NOMO-1 (cell line): Measurements from ENCODE around the gene LRP11.
"Not testable (repeated sequence)": the region's sequence is repeated elsewhere in the genome, so short reads cannot be mapped to it uniquely, and the experiment has no call there.

ENCODE experiments used
- DNase-seq, 2 experiments: peaks; one replicate each; lab custom pipeline; 2025; ENCODE audit not compliant: unreplicated experiment in 2 of 2; lab: John Stamatoyannopoulos, UW

LRP11 gene

DNA sequence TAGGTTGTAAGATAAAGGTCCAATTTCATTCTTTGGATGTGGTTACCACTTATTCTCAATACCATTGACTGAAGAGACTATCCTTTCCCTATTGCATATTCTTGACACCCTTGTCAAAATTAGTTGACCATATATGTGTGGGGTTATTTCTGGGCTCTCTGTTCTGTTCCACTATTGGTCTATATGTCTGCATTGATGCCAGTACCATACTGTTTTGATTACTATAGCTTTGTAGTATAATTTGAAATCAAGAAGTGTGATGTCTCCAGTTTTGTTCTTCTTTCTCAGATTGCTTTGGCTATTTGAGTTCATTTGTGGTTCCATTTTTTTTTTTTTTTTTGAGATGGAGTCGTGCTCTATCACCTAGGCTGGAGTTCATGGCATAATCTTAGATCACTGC lies 8.1 kb upstream of the LRP11 start:
- no peak for DNase-seq

DNA sequence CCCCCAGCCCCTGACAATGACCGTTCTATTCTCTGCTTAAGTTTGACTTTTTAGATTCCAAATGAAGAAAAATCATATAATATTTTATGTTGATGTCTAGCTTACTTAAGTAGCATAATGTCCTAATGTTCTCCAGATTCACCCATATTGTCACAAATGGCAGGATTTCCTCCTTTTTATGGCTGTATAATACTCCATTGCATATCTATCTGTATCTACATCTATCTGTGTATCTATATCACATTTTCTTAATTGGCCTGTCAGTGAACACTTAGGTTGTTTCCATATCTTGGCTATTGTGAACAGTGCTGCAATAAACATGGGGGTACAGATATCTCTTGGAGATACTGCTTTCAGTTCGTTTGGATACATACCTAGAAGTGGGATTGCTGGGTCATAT lies 7.0 kb upstream of the LRP11 start:
- no peak for DNase-seq

DNA sequence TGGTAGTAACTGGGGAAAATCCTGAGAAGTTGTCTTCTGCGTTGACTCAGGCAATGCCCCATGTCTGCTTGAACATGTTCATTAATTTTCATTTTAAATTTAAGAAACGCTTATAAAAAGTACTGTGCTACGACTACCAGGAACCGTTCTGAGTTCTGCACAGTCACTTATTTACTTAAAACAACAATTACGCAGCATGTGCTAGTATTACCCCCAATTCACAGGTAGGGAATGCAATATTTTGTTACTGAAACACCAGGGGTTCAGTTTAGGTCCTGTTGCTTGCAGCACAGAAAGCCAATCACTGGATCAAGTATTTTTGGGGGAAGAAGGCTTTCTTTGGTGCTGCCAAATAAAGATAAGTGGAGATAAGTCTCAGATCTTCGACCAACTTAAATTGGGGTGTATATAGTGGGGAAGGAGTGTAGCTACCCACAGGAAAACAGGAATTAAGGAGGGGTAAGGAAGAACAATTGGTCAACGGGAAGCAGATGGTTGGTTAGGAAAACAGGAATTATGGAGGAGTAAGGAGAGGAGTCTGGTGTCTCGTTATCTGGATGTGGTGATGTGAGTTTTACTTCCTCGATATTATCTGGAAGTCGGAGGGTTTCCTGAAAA lies 5.2 kb upstream of the LRP11 start:
- no peak for DNase-seq

DNA sequence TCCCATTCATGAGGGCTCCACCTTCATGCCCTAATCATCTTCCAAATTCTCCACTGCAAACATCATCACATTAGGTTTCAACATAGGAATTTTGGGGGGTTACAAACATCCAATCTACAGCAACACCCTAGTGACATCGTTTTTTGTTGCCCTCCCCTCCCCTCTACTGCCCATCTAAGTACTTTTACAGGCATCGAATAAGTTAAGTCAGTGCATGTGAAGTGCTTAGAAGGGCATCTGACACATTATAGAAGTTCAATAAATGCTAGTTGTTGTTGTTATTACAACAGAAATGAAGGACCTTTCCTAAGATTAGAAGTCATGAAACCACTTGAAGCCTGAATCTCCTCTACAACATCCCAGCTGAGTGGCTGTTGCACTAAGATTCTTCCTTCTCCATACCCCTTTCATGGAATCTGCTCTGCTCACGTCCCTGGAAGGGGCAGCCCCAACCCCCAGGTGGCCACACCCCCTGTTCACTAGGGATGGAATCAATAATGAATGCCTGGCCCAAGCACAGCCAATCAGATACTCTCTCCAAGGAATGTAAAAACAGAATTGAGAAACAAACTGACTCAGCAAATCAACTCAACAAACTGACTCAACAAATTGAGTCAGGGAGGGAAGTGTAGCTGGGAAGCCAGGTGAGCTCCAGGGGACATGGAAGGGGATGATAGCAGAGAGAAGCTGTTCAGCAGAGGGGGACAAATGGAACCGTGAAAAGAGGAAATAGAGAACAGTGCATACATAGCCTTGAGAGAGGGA lies 3.9 kb upstream of the LRP11 start:
- DNase-seq, result peak; percentile 2

DNA sequence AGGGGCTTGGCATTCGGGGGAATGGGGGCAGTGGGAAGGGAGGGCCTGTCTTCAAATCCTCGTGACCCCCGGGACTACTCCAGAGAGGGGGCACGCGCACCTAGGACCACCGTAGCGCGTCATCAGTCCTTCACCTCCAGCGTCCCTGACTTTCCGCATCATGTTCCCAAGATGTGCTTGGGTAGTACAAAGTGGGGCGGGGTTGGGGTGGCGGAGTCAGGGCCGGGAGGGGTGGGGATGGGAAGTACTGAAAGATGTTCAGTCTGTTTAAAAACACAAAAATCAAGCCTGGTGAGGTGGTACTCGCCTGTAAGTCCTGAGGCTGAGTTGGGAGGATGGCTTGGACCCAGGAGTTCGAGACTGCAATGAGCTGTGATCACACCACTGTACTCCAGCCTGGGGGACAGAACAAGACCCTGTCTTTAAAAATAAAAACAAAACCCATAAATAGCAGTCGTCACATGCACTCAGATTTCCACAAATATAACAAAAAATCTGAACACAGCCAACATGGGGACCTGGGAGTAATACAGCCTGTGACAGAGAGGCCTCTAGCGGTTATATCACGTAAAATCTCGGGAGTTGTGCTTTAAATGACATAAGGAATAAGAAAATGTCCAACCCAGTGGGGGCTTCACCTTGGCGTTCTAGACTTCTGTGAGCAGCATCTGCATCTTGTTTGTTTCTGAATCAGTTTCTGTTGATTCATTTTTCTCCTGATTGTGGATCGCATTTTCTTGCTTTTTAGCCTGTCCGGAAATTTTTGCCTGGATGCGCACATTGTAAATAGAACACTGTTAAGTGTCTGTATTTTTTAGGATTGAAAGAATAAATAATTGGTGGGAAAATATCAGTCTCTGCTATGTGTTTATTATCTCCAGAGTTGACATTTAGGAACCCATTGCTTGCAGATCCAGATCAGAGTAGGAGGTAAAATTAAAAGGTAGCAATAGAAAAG lies 698 bp upstream of the LRP11 start:
- DNase-seq, result peak; percentile 56 to 65

DNA sequence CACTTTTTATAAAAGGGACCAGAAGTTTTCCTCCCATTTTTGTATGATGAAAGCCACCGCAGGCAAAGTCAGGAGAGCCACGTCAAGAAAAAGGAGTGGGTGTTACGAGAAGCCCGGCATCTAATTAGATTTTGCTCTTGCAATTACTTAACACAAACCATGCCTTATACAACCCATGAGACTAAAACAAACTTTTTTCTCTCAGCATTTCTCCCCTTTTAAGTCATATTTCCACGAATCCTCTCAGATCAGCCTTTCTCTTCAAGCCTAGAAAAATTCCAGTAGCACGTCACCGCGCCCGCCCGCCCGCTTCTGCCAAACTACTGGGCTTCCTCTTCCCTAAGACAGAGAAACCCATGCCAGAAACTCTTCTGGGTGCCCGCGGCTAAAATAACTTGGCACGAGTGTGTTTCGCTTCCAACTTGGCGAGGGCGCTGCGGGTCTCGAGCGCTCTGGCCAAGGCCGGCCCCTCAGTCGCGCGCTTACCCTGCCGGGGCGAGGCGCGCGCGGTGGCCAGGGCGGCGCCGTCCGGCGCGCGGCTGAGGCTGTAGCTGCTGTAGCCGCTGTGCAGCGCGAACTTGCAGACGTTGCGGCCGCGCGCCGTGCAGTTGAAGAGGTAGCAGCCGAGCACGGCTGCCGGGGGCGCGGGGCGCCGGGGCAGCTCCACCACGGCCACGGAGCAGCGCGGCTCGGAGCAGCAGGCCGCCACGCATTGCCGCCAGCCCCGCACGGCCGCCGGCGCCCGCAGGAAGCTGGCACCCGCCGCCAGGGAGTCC lies 1.0 kb downstream of the LRP11 start:
- peak; percentile 45 to 66 for DNase-seq

DNA sequence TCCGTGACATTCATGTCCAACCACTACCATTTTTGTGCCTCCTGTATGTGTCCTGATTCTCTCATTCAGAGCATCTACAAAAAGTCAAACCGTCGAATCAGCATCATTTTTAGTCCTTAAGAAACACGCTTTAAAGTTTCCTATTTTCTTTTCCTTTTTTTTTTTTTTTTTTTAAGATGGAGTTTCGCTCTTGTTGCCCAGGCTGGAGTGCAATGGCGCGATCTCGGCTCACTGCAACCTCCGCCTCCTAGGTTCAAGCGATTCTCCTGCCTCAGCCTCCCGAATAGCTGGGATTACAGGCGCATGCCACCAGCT lies 1.8 kb downstream of the LRP11 start:
- DNase-seq, result not testable (repeated sequence)

DNA sequence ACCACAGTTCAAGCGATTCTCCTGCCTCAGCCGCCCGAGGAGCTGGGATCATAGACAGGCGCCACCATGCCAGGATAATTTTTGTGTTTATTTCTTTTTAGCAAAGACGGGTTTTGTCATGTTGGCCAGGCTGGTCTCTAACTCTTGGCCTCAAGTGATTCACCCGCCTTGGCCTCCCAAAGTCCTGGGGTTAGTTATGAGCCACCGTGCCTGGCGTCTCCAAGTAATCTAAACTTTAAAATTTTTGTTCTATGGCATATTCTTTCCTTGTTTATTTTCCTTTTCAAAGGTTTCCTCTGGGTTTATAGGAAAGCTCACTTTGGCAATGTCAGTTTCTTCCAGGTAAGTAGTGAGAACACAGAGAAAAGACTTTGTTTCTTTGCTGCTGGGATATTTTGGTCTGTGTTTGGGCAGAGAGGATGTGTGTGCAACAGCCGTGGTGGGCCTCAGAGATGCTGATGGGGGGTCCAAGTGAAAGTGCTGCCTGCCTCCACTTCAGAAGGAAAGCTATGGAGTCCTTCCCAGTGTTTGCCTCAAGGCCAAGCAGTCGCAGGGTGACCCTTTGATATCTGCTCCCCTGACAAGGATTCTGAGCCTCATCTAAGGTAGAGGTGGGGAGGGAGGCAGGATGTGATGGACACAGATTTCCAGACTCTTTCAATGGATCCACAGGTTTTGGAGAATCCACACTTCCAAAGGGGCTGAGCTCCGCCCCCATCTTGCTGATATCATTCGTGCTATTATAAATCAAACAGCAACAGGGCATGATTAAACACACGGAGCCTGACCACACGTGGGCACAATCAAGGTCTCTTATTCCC lies 2.3 kb downstream of the LRP11 start:
- DNase-seq, result no peak

DNA sequence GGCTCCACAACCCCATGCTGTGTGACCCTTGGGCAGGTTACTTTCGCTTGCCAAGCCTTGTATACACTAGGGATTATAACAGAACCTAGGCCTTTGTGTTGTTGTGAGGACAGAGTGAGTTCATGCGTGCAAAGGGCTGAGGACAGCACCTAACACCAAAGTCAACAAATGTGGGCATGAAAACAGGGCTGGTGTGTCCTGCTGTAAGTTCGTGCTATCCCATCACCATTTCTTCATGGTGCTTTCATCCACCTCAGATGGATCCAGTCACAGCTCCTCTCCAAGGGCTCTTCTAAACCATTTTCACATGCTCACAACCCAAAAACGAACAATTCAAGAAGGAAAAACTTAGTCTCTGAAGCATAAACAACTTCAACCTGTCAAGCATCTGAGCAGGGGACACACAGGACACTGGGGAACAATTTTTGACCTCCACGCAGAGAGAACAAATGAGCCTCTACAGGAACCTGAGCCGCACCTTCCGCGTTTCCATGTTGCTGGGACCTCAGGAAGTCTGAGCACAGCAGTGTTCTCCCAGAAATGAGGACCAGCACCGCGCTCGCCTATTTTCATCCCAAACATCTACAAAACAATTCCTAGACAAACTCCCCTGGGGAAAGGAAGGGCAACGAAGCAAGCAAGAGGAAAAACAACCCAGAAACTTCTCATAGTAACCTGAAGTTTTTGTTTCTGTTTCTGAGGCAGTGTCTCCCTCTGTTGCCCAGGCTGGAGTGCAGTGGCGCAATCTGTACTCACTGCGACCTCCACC lies 3.1 kb downstream of the LRP11 start:
- DNase-seq, result peak in 1 of 2 experiments; percentile 8

DNA sequence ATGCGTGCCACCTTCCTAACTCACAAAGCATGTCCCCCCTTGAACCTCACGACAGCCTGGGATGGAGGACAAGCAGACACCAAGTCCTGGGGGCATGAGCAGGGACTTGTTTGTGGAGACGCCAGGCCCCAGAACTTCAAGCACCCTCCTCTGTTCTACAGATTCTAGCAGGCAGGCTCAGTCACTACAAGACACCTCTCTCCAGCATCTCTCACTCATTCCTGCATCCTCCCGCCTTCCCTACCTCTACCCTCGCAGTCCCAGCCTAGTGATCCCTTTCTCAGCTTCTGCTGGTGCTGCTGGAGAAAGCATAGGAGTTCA lies 3.7 kb downstream of the LRP11 start:
- DNase-seq, result no peak

DNA sequence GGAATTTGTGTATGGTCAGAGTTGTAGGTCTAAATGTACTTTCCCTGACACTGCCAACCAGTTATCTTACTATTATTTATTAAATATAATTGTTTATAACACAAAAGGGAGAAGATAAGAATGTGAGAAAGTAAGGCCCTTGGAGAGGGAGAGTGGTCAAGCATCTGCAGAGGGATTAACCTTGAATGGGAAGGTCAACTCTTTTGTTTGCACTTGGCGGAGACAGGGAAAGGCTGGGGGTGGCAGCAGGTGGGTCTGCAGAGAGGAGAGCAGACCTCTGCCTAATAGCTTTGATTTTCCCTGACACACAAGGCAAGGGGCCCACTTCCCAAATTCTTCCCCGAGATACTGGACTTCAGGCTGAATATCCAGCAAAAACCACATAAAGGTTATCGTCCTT lies 4.2 kb downstream of the LRP11 start:
- no peak for DNase-seq

DNA sequence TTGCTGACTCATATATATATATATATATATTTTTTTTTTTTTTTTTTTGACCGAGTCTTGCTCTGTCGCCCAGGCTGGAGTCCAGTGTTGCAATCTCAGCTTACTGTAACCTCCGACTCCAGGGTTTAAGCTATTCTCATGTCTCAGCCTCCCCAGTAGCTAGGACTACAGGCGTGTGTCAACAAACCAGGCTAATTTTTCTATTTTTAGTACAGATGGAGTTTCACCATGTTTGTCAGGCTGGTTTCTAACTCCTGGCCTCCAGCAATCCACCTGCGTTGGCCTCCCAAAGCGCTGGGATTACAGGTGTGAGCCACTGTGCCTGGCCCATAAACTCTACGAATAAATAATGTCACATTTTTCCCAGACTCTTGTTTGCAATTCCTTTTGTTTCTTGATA lies 4.8 kb downstream of the LRP11 start:
- no peak for DNase-seq

DNA sequence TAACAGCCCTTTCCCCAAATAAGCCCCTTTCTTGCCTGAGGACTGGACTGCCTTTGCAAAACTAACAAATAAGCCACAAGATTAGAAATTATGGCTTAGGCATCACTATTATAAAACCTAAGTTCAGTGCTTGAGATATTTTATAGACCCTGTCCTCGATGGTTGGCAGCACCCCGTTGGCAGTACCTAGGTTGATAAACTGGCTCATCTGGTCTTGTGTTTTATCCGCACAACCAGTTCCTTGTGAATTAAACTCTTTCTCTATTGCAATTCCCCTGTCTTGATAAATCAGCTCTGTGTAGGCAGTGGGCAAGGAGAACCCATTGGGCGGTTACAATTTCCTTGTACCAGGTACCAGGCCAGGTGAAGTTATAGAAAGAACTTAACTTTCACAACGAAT lies 6.6 kb downstream of the LRP11 start:
- no peak for DNase-seq

DNA sequence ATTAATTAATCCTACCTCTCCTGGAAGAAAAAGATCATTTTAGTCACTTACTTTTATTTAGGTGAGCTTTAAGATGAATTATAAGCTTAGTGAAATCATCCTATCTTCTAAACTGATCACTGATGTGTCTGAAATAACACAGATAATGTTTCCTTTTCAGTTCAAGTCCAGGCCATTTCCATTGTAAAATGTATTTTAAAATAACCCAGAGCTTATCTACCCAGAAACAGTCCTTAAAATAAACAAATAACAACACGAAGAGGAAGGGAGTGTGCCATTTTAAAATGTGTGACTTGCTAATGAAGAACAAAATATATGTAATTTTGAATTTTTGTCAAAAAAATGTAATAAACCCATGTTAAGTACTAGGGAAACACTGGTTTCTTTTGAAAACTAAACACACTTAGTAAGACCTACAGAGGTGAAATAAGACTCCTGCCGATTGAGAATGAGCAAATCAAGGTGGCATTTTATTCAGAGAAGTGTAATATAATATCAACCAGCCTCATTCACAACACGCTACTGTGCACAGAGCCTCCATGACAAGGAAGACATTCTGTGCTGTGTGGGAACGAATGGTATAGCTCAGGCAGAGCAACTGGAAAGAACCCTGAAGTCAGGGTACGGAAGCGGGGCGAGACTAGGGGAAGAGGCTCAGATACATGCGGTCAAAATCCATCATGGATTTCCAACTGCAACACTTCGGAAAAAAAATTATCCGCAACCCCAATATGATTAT lies 7.7 kb downstream of the LRP11 start:
- no peak for DNase-seq

DNA sequence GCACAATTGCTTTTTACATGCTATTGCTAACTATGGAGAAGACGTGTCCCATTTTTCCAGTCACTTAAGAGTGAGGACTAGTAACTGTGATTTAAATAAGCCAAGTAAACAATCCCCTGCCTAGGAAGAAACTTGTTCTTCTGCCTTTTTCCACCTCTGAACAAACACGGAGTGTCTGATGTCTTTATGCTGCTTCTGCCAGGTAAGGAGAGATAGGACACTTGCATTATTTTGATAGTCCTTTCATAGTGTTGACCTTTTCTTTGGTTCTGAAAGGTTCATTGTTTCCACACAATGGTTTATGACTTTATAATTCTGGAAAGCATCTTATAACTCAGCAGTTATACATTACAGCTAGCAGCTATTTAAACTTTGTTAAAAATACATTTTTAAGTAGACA lies 8.4 kb downstream of the LRP11 start:
- DNase-seq, result no peak

DNA sequence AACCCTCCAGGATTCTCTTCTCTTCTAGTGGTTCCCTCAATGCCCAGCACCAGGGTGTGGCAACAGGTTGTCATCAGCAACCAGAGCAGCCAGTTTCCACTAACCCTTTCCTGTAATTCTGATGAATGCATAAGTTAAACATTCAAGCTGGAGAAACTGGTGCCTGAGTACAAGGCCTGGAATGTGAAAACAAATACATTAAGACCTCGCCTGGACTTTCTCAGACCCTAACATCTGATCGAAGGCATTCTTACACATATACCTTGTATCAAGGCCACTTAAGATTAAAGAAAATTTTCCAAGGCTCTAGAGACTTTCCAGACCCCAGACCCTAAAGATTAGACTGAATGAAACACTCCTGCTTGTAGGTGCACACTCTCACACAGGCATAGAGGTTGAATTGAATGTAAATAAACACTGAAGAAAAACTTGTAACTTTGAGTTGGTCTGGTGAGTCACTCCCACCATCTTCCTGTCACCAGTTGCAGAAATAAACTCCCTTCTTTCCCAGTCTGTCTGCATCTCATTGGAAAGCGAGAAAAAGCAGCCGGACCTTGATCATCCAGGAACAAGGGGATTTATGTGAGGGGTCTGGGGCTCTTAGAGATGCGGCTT lies 9.0 kb downstream of the LRP11 start:
- DNase-seq, result no peak

DNA sequence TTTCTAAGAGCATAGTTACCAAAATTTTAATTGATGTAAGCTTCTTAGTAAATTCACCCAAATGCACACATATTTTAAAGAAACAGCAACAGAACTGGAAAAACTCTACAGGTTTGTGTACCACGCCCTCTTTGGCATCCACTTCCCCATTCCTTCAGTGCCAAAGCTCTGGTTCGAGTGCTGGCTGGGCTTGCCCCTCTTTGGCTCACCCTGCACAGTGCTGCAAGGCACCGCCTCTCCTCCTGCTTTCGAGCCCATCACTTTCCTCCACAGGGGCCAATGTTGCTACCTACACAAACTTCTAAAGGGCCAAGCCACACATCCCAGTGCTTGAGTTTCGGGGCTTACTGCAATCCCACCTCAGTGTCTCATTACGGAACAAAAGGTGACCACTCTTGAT lies 9.6 kb downstream of the LRP11 start:
- peak in 1 of 2 experiments; percentile 6 for DNase-seq

DNA sequence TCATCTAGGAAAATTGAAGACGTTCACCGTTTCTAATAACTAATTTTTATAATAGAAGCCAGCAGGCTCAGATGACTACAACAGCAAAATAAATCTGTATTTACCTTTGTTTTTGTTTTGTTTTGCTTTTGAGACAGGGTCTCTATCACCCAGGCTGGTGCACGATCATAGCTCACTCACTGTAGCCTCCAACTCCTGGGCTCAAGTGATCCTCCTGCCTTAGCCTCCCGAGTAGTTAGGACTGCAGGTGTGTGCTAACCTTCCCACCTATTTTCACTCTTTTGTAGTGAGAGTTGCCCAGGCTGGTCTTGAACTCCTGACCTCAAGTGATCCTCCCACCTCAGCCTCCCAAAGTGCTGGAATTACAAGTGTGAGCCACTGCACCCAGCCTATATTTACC lies 10.1 kb downstream of the LRP11 start:
- not testable (repeated sequence) for DNase-seq
